ENCODE data around the gene HSBP1L1.

Gene HSBP1L1

GRCh38 chr18:79927607-79928562 is 36.6 kb upstream of the HSBP1L1 start:
- peaks cover 14% of the 10 kb centered on the region for H3K36me3 ChIP-seq (ENCODE audit: insufficient read depth, low read length)
- DNase-seq (ENCODE audit: low read depth, low spot score), result no peak
- no peak overlapping the region for H3K4me3 ChIP-seq
- H3K27ac ChIP-seq, result no peak overlapping the region
- no peak overlapping the region for H3K9ac ChIP-seq (ENCODE audit: insufficient read length)
- peaks cover 11% of the 10 kb centered on the region; the same call in 1 of the 2 replicates for H3K9me3 ChIP-seq (ENCODE audit: low read depth, low read length)
- TF ChIP-seq FOXP2 (optimal IDR thresholded peaks at IDR 0.05; ENCODE audit: control extremely low read depth, extremely low read length, insufficient read depth), result no peak
- TF ChIP-seq POLR2AphosphoS5 (IDR thresholded peaks at IDR 0.05; ENCODE audit: borderline replicate concordance, low read depth, low read length), result no peak
- TF ChIP-seq EZH2 (IDR thresholded peaks at IDR 0.05), result no peak

GRCh38 chr18:79928563-79928960 is 35.9 kb upstream of the HSBP1L1 start:
- Histone ChIP-seq H3K9ac (ENCODE audit: insufficient read length) (no peak overlapping the region), H3K36me3 (ENCODE audit: insufficient read depth, low read length) (peaks cover 16% of the 10 kb centered on the region), H3K27ac (no peak overlapping the region), H3K4me3 (no peak overlapping the region), H3K9me3 (ENCODE audit: low read depth, low read length) (peaks cover 11% of the 10 kb centered on the region; the same call in 1 of the 2 replicates)
- DNase-seq (ENCODE audit: low read depth, low spot score), result no peak
- TF ChIP-seq POLR2AphosphoS5 (IDR thresholded peaks at IDR 0.05; ENCODE audit: borderline replicate concordance, low read depth, low read length) (no peak), EZH2 (IDR thresholded peaks at IDR 0.05) (no peak), FOXP2 (optimal IDR thresholded peaks at IDR 0.05; ENCODE audit: control extremely low read depth, extremely low read length, insufficient read depth) (no peak)

- Histone ChIP-seq H3K36me3 (ENCODE audit: insufficient read depth, low read length) (peaks cover 17% of the 10 kb centered on the region), H3K27ac (no peak overlapping the region), H3K9me3 (ENCODE audit: low read depth, low read length) (peaks cover 11% of the 10 kb centered on the region; the same call in 1 of the 2 replicates), H3K4me3 (no peak overlapping the region), H3K9ac (ENCODE audit: insufficient read length) (no peak overlapping the region)
- no peak for TF ChIP-seq EZH2 (IDR thresholded peaks at IDR 0.05)
- no peak for TF ChIP-seq FOXP2 (optimal IDR thresholded peaks at IDR 0.05; ENCODE audit: control extremely low read depth, extremely low read length, insufficient read depth)
- no peak for TF ChIP-seq POLR2AphosphoS5 (IDR thresholded peaks at IDR 0.05; ENCODE audit: borderline replicate concordance, low read depth, low read length)
- DNase-seq (ENCODE audit: low read depth, low spot score), result no peak
These were observed 34.3 kb upstream of the HSBP1L1 start for GRCh38 chr18:79930020-79930642.

- Histone ChIP-seq H3K27ac (no peak overlapping the region), H3K9me3 (ENCODE audit: low read depth, low read length) (peaks cover 11% of the 10 kb centered on the region; the same call in 1 of the 2 replicates), H3K36me3 (ENCODE audit: insufficient read depth, low read length) (peaks cover 30% of the 10 kb centered on the region), H3K9ac (ENCODE audit: insufficient read length) (no peak overlapping the region), H3K4me3 (no peak overlapping the region)
- TF ChIP-seq POLR2AphosphoS5 (IDR thresholded peaks at IDR 0.05; ENCODE audit: borderline replicate concordance, low read depth, low read length) (no peak), EZH2 (IDR thresholded peaks at IDR 0.05) (no peak), FOXP2 (optimal IDR thresholded peaks at IDR 0.05; ENCODE audit: control extremely low read depth, extremely low read length, insufficient read depth) (no peak)
- no peak for DNase-seq (ENCODE audit: low read depth, low spot score)
These were observed 33.0 kb upstream of the HSBP1L1 start for GRCh38 chr18:79931475-79931874.

GRCh38 chr18:79932907-79933306 is 31.5 kb upstream of the HSBP1L1 start:
- TF ChIP-seq EZH2 (IDR thresholded peaks at IDR 0.05) (no peak), POLR2AphosphoS5 (IDR thresholded peaks at IDR 0.05; ENCODE audit: borderline replicate concordance, low read depth, low read length) (no peak), FOXP2 (optimal IDR thresholded peaks at IDR 0.05; ENCODE audit: control extremely low read depth, extremely low read length, insufficient read depth) (no peak)
- no peak for DNase-seq (ENCODE audit: low read depth, low spot score)
- H3K9ac ChIP-seq (ENCODE audit: insufficient read length), result no peak overlapping the region
- H3K27ac ChIP-seq, result no peak overlapping the region
- peaks cover 44% of the 10 kb centered on the region for H3K36me3 ChIP-seq (ENCODE audit: insufficient read depth, low read length)
- H3K9me3 ChIP-seq (ENCODE audit: low read depth, low read length), result peaks cover 11% of the 10 kb centered on the region; the same call in 1 of the 2 replicates
- no peak overlapping the region for H3K4me3 ChIP-seq

- TF ChIP-seq FOXP2 (optimal IDR thresholded peaks at IDR 0.05; ENCODE audit: control extremely low read depth, extremely low read length, insufficient read depth) (no peak), POLR2AphosphoS5 (IDR thresholded peaks at IDR 0.05; ENCODE audit: borderline replicate concordance, low read depth, low read length) (no peak), EZH2 (IDR thresholded peaks at IDR 0.05) (no peak)
- H3K4me3 ChIP-seq, result no peak overlapping the region
- peaks cover 44% of the 10 kb centered on the region for H3K36me3 ChIP-seq (ENCODE audit: insufficient read depth, low read length)
- DNase-seq (ENCODE audit: low read depth, low spot score), result no peak
- peaks cover 11% of the 10 kb centered on the region; the same call in 1 of the 2 replicates for H3K9me3 ChIP-seq (ENCODE audit: low read depth, low read length)
- H3K27ac ChIP-seq, result no peak overlapping the region
- no peak overlapping the region for H3K9ac ChIP-seq (ENCODE audit: insufficient read length)
These were observed 30.7 kb upstream of the HSBP1L1 start for GRCh38 chr18:79933765-79934164.

- Histone ChIP-seq H3K27ac (no peak overlapping the region), H3K9ac (ENCODE audit: insufficient read length) (no peak overlapping the region), H3K36me3 (ENCODE audit: insufficient read depth, low read length) (peaks cover 37% of the 10 kb centered on the region), H3K9me3 (ENCODE audit: low read depth, low read length) (peaks cover 9% of the 10 kb centered on the region; the same call in 1 of the 2 replicates), H3K4me3 (no peak overlapping the region)
- TF ChIP-seq FOXP2 (optimal IDR thresholded peaks at IDR 0.05; ENCODE audit: control extremely low read depth, extremely low read length, insufficient read depth) (no peak), POLR2AphosphoS5 (IDR thresholded peaks at IDR 0.05; ENCODE audit: borderline replicate concordance, low read depth, low read length) (no peak), EZH2 (IDR thresholded peaks at IDR 0.05) (no peak)
- no peak for DNase-seq (ENCODE audit: low read depth, low spot score)
These were observed 29.9 kb upstream of the HSBP1L1 start for GRCh38 chr18:79934311-79935097.

Measured in SK-N-MC (cell line).